B cell (primary cell): ENCODE data around the gene SFXN5.

Experiments
- CTCF ChIP-seq: fragments of 200-600 bp; IDR thresholded peaks from one replicate; pipeline ENCODE4 v1.8.0; 2022; ENCODE audit warnings: antibody characterized with exemption, mild to moderate bottlenecking
- EZH2 ChIP-seq: IDR thresholded peaks from 2 replicates; pipeline ENCODE4 v1.6.1; 2012; ENCODE audit warnings: borderline replicate concordance, low read depth, mild to moderate bottlenecking, moderate library complexity, low read length; ENCODE audit not compliant: insufficient read depth, poor library complexity, severe bottlenecking

- TF ChIP-seq CTCF (no peak), EZH2 (no peak)
Measured at GRCh38 chr2:72936660-72937355, 134.7 kb downstream of the SFXN5 start.
